Parathyroid adenoma (tissue), 2 donors: ENCODE data around the gene NPC2.

Experiments used
- H2AFZ ChIP-seq: fragments of 300-600 bp; sonication (generic); one replicate; pipeline ENCODE4 v1.7.0; 2017; ENCODE audit warnings: antibody characterized with exemption, mild to moderate bottlenecking
- H3K27ac ChIP-seq: fragments of 300-600 bp; sonication (generic); one replicate; pipeline ENCODE4 v1.7.0; 2017
- H3K27me3 ChIP-seq: fragments of 300-600 bp; sonication (generic); one replicate; pipeline ENCODE4 v1.7.0; 2017; ENCODE audit warnings: low read length; ENCODE audit not compliant: control insufficient read depth, insufficient read depth
- H3K36me3 ChIP-seq: fragments of 300-600 bp; sonication (generic); one replicate; pipeline ENCODE4 v1.7.0; 2017; ENCODE audit warnings: low read length; ENCODE audit not compliant: control insufficient read depth, insufficient read depth
- H3K4me1 ChIP-seq: fragments of 300-600 bp; sonication (generic); one replicate; pipeline ENCODE4 v1.7.0; 2017; ENCODE audit warnings: control low read depth
- H3K4me2 ChIP-seq: fragments of 300-600 bp; sonication (generic); one replicate; pipeline ENCODE4 v1.7.0; 2017; ENCODE audit warnings: low read length
- H3K4me3 ChIP-seq: fragments of 300-600 bp; sonication (generic); one replicate; pipeline ENCODE4 v1.7.0; 2017; ENCODE audit warnings: low read depth, low read length
- H3K79me2 ChIP-seq: fragments of 300-600 bp; sonication (generic); one replicate; pipeline ENCODE4 v1.7.0; 2017; ENCODE audit warnings: control low read depth
- H3K9ac ChIP-seq: fragments of 300-600 bp; sonication (generic); one replicate; pipeline ENCODE4 v1.7.0; 2017; ENCODE audit warnings: mild to moderate bottlenecking
- H3K9me3 ChIP-seq: fragments of 300-600 bp; sonication (generic); one replicate; pipeline ENCODE4 v1.7.0; 2017; ENCODE audit warnings: low read length; ENCODE audit not compliant: control insufficient read depth
- CTCF ChIP-seq: fragments of 300-600 bp; sonication (generic); IDR thresholded peaks from one replicate; pipeline ENCODE4 v1.7.0; 2017; ENCODE audit warnings: antibody characterized with exemption, mild to moderate bottlenecking
- donor health status: primary hyperparathyroidism.

Gene NPC2

GRCh38 chr14:74488786-74489397 is 4.2 kb downstream of the NPC2 start:
- H3K79me2 ChIP-seq: no peaks in the 10 kb centered on the region
- no peak overlapping the region for H3K27ac ChIP-seq
- H3K4me2 ChIP-seq: no peak overlapping the region
- no peak overlapping the region for H3K9ac ChIP-seq
- no peaks in the 10 kb centered on the region for H3K9me3 ChIP-seq
- peaks cover 7% of the 10 kb centered on the region for H3K4me1 ChIP-seq
- H3K36me3 ChIP-seq: no peaks in the 10 kb centered on the region
- no peak for TF ChIP-seq CTCF
- H2AFZ ChIP-seq: no peak overlapping the region
- no peak overlapping the region for H3K4me3 ChIP-seq
- no peaks in the 10 kb centered on the region for H3K27me3 ChIP-seq

DNA sequence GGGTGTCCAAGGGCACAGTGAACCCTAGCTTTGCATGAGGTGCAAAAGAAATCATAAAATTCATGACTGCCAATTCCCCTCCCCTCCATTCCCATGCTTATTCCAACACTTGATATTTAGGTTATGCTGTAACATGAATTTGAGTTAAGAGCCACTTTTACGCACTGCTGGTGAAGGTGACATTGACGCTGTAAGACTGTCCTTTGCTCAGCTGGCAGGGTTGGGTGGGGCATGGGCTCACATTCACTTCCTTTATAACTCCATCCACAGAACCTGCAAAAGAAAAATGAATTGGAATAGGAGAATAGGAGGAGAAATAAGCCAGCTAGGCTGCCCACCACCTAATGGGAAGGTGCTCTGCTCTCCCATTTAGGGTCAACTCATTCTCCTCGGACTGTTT is 6.9 kb downstream of the NPC2 start:
- no peak for TF ChIP-seq CTCF
- H2AFZ ChIP-seq: no peak overlapping the region
- no peak overlapping the region for H3K9ac ChIP-seq
- no peaks in the 10 kb centered on the region for H3K79me2 ChIP-seq
- no peak overlapping the region for H3K4me3 ChIP-seq
- no peak overlapping the region for H3K27ac ChIP-seq
- no peaks in the 10 kb centered on the region for H3K9me3 ChIP-seq
- no peaks in the 10 kb centered on the region for H3K27me3 ChIP-seq
- H3K36me3 ChIP-seq: no peaks in the 10 kb centered on the region
- peaks cover 7% of the 10 kb centered on the region for H3K4me1 ChIP-seq
- H3K4me2 ChIP-seq: no peak overlapping the region

- H3K4me1 ChIP-seq: peaks cover 7% of the 10 kb centered on the region
- H3K36me3 ChIP-seq: no peaks in the 10 kb centered on the region
- no peak overlapping the region for H3K4me3 ChIP-seq
Measured at GRCh38 chr14:74483321-74483720, 9.8 kb downstream of the NPC2 start.

GRCh38 chr14:74482571-74482970 is 10.5 kb downstream of the NPC2 start:
- Histone ChIP-seq H2AFZ (no peak overlapping the region), H3K36me3 (no peaks in the 10 kb centered on the region), H3K4me1 (peaks cover 7% of the 10 kb centered on the region), H3K9ac (no peak overlapping the region), H3K9me3 (no peaks in the 10 kb centered on the region), H3K4me3 (no peak overlapping the region), H3K27ac (no peak overlapping the region), H3K27me3 (no peaks in the 10 kb centered on the region), H3K4me2 (no peak overlapping the region), H3K79me2 (no peaks in the 10 kb centered on the region)
- no peak for TF ChIP-seq CTCF

More at GRCh38 chr14:74483321-74483720, 9.8 kb downstream of the NPC2 start:
- H3K27me3 ChIP-seq: no peaks in the 10 kb centered on the region
- no peak for TF ChIP-seq CTCF
- no peak overlapping the region for H3K9ac ChIP-seq
- H3K9me3 ChIP-seq: no peaks in the 10 kb centered on the region
- H3K27ac ChIP-seq: no peak overlapping the region
- H3K79me2 ChIP-seq: no peaks in the 10 kb centered on the region
- no peak overlapping the region for H2AFZ ChIP-seq
- H3K4me2 ChIP-seq: no peak overlapping the region

- no peaks in the 10 kb centered on the region for H3K79me2 ChIP-seq
- H3K27ac ChIP-seq: no peak overlapping the region
- no peaks in the 10 kb centered on the region for H3K36me3 ChIP-seq
- no peak overlapping the region for H3K9ac ChIP-seq
- no peak overlapping the region for H3K4me3 ChIP-seq
- H3K4me2 ChIP-seq: no peak overlapping the region
- no peaks in the 10 kb centered on the region for H3K9me3 ChIP-seq
- H3K27me3 ChIP-seq: no peaks in the 10 kb centered on the region
- no peaks in the 10 kb centered on the region for H3K4me1 ChIP-seq
- no peak for TF ChIP-seq CTCF
- no peak overlapping the region for H2AFZ ChIP-seq
Measured at GRCh38 chr14:74480046-74480445, 13.1 kb downstream of the NPC2 start.
